GM18502 (cell line): ENCODE results near the gene PDZRN4.

ENCODE experiments used
- ATAC-seq: cut with Tn5 transposase; IDR thresholded peaks from one replicate; pipeline ENCODE4 v1.9.1; 2021; ENCODE audit warnings: mild to moderate bottlenecking; ENCODE audit not compliant: unreplicated experiment, poor library complexity

The PDZRN4 gene

GRCh38 chr12:41344776-41345470, 156.8 kb downstream of the PDZRN4 start:
- no peak for ATAC-seq

- no peak for ATAC-seq
Observed at GRCh38 chr12:41348198-41348597, 160.1 kb downstream of the PDZRN4 start.

- no peak for ATAC-seq
Observed at GRCh38 chr12:41356181-41356580, 168.1 kb downstream of the PDZRN4 start.

GRCh38 chr12:41361738-41362137, 173.6 kb downstream of the PDZRN4 start:
- ATAC-seq = no peak

GRCh38 chr12:41362510-41362909, 174.4 kb downstream of the PDZRN4 start:
- ATAC-seq = no peak

GRCh38 chr12:41362931-41363330, 174.8 kb downstream of the PDZRN4 start:
- no peak for ATAC-seq

GRCh38 chr12:41364211-41364610, 176.1 kb downstream of the PDZRN4 start:
- no peak for ATAC-seq

- ATAC-seq = no peak
Observed at GRCh38 chr12:41365653-41366171, 177.6 kb downstream of the PDZRN4 start.

- ATAC-seq = no peak
Observed at GRCh38 chr12:41367726-41368405, 179.7 kb downstream of the PDZRN4 start.

GRCh38 chr12:41380878-41381277, 192.8 kb downstream of the PDZRN4 start:
- ATAC-seq = no peak

GRCh38 chr12:41402801-41403200, 214.7 kb downstream of the PDZRN4 start:
- no peak for ATAC-seq

GRCh38 chr12:41407232-41407799, 219.2 kb downstream of the PDZRN4 start:
- no peak for ATAC-seq

- ATAC-seq = no peak
Observed at GRCh38 chr12:41409628-41410027, 221.5 kb downstream of the PDZRN4 start.

- ATAC-seq = no peak
Observed at GRCh38 chr12:41418586-41418985, 230.5 kb downstream of the PDZRN4 start.

- no peak for ATAC-seq
Observed at GRCh38 chr12:41419131-41419893, 231.2 kb downstream of the PDZRN4 start.

GRCh38 chr12:41424651-41425050, 236.5 kb downstream of the PDZRN4 start:
- no peak for ATAC-seq

GRCh38 chr12:41433460-41433859, 245.3 kb downstream of the PDZRN4 start:
- no peak for ATAC-seq

GRCh38 chr12:41436076-41436475, 248.0 kb downstream of the PDZRN4 start:
- ATAC-seq = no peak

GRCh38 chr12:41437563-41437962, 249.4 kb downstream of the PDZRN4 start:
- no peak for ATAC-seq

- ATAC-seq = no peak
Observed at GRCh38 chr12:41438854-41439541, 250.9 kb downstream of the PDZRN4 start.
